GM12878 (cell line): ENCODE measurements around the gene STK38. TPM values are rescaled to one million over a fixed set of nuclear protein-coding genes. Genes with fewer than 3 reads are reported as not detected.

ENCODE experiments used
- ATAC-seq: fragments of 200-7000 bp; cut with Tn5 transposase; 3 replicates; pipeline ENCODE4 v1.9.1; 2020; ENCODE audit warnings: mild to moderate bottlenecking, moderate library complexity
- BruUV-seq: library from RNA; stranded (reverse); fragments of 400-500 nt; replicated peaks from 2 replicates; lab custom pipeline; 2021; lab: Mats Ljungman, UMichigan
- CTCF ChIA-PET: fragments of 300-600 bp; sonication (Branson Sonifier 250); formaldehyde crosslinking; extraction: SDS; loops from one replicate; lab custom pipeline; 2021; ENCODE audit warnings: inconsistent platforms; lab: Yijun Ruan, JAX
- POLR2A ChIA-PET: fragments of 350-600 bp; formaldehyde crosslinking; extraction: SDS; loops from one replicate; lab custom pipeline; 2021; ENCODE audit warnings: inconsistent platforms; lab: Charles Lee
- RAD21 ChIA-PET: fragments of 300-600 bp; sonication (Branson Sonifier 250); formaldehyde crosslinking; loops from one replicate; lab custom pipeline; 2023; ENCODE audit warnings: antibody characterized with exemption; ENCODE audit not compliant: unreplicated experiment; lab: Charles Lee
- SMC1A ChIA-PET: fragments of 300-600 bp; sonication (Branson Sonifier 250); formaldehyde crosslinking; loops from one replicate; lab custom pipeline; 2023; ENCODE audit not compliant: unreplicated experiment, uncharacterized antibody; lab: Charles Lee
- DNase-seq: peaks from one replicate; pipeline ENCODE4 v3.0.0-alpha.2; 2011; ENCODE audit warnings: low read depth, low spot score
- FAIRE-seq: peaks from 3 replicates; lab custom pipeline; 2011; peaks lifted over from hg19 to GRCh38; lab: Jason Lieb, UNC
- H2AFZ ChIP-seq: 2 replicates; pipeline ENCODE4 v1.6.0; 2011; ENCODE audit warnings: low read depth, low read length, control low read depth; ENCODE audit not compliant: control insufficient read depth
- H3K27ac ChIP-seq: 2 replicates; pipeline ENCODE4 v1.5.1; 2011; ENCODE audit warnings: control low read depth; ENCODE audit not compliant: control insufficient read depth, insufficient read depth
- H3K27me3 ChIP-seq, 2 experiments: replicated peaks in 1 of 2; 2 replicates each; pipeline versions ENCODE4 v1.6.0 to v1.6.1; 2011; ENCODE audit warnings: low read length in 1 of 2; ENCODE audit not compliant: control insufficient read depth in 2 of 2, insufficient read depth in 2 of 2
- H3K36me3 ChIP-seq, 2 experiments: 2 replicates each; pipeline ENCODE4 v1.5.1; 2011; ENCODE audit warnings: low read length in 1 of 2; ENCODE audit not compliant: control insufficient read depth in 2 of 2, insufficient read depth in 2 of 2
- H3K4me1 ChIP-seq: 2 replicates; pipeline ENCODE4 v1.6.1; 2011; ENCODE audit warnings: mild to moderate bottlenecking, low read length, moderate library complexity, mixed read lengths; ENCODE audit not compliant: control insufficient read depth, insufficient read depth
- H3K4me2 ChIP-seq: 2 replicates; pipeline ENCODE4 v1.6.0; 2011; ENCODE audit warnings: control low read depth; ENCODE audit not compliant: control insufficient read depth, insufficient read depth
- H3K4me3 ChIP-seq: fragments of 200-600 bp; sonication (generic); 2 replicates; pipeline ENCODE4 v1.5.1; 2016
- H3K79me2 ChIP-seq: 2 replicates; pipeline ENCODE4 v1.6.0; 2011; ENCODE audit warnings: low read length; ENCODE audit not compliant: control insufficient read depth, insufficient read depth
- H3K9ac ChIP-seq: 2 replicates; pipeline ENCODE4 v1.8.0; 2011; ENCODE audit warnings: low read length, control low read depth, mixed read lengths; ENCODE audit not compliant: control insufficient read depth, insufficient read depth
- H3K9me3 ChIP-seq: replicated peaks from 3 replicates; pipeline ENCODE4 v1.5.1; 2011; ENCODE audit warnings: mild to moderate bottlenecking, low read length; ENCODE audit not compliant: control insufficient read depth, insufficient read depth
- H4K20me1 ChIP-seq: 2 replicates; pipeline ENCODE4 v1.6.0; 2011; ENCODE audit not compliant: control insufficient read depth, insufficient read depth
- CBFB ChIP-seq: IDR thresholded peaks from 2 replicates; pipeline ENCODE4 v1.6.1; 2016; ENCODE audit warnings: antibody characterized with exemption, low read depth
- CREM ChIP-seq: IDR thresholded peaks from 2 replicates; pipeline ENCODE4 v1.6.1; 2014; ENCODE audit warnings: antibody characterized with exemption, low read depth
- HDAC6 ChIP-seq: fragments of 200-600 bp; sonication (generic); IDR thresholded peaks from one replicate; pipeline ENCODE4 v1.8.0; 2017; ENCODE audit warnings: antibody characterized with exemption; ENCODE audit not compliant: unreplicated experiment
- MXI1 ChIP-seq: fragments of 150-350 bp; IDR thresholded peaks from 2 replicates; pipeline ENCODE4 v1.6.1; 2011; ENCODE audit warnings: low read depth, mild to moderate bottlenecking, inconsistent platforms, low read length, improper control_type of control experiment
- NFIC ChIP-seq: IDR thresholded peaks from 2 replicates; pipeline ENCODE4 v1.6.1; 2012; ENCODE audit warnings: low read depth, mild to moderate bottlenecking, inconsistent platforms, low read length, moderate library complexity
- RELB ChIP-seq: fragments of 450-650 bp; IDR thresholded peaks from 2 replicates; pipeline ENCODE4 v1.6.1; 2017; ENCODE audit warnings: low read depth, mild to moderate bottlenecking, moderate library complexity
- RUNX3 ChIP-seq: IDR thresholded peaks from 2 replicates; pipeline ENCODE4 v1.6.1; 2012; ENCODE audit warnings: low read length, inconsistent platforms
- ZNF384 ChIP-seq: IDR thresholded peaks from 2 replicates; pipeline ENCODE4 v1.6.1; 2012; ENCODE audit warnings: low read depth, mild to moderate bottlenecking, low read length, improper control_type of control experiment, borderline replicate concordance
- WGBS: methylation state at CpG from one replicate; pipeline ENCODE4 v1.1.6; 2016; ENCODE audit warnings: low lambda C conversion rate; ENCODE audit not compliant: insufficient replicate concordance, insufficient coverage; ENCODE audit errors: missing lambda C conversion rate; 5-methylcytosine and 5-hydroxymethylcytosine counted together
- in situ Hi-C: fragments of 300-500 bp; cut with MboI; formaldehyde crosslinking; loops from 9 replicates; pipeline ENCODE4 v1.14.3; 2018; ENCODE audit warnings: mixed read lengths
- intact Hi-C: fragments of 100-400 bp; cut with micrococcal nuclease; formaldehyde crosslinking; loops from one replicate; pipeline ENCODE4 v1.14.2; 2022; ENCODE audit not compliant: unreplicated experiment
- polyA plus RNA-seq, 11 experiments: library from polyadenylated mRNA; depleted of rRNA in 4 of 11; unstranded in 6 of 11; stranded (reverse) in 5 of 11; fragments of >200 nt; fragmentation: Nextera tagmentation in 4 of 11; fragmentation: Illumina TruSeq in 1 of 11; extraction: Ambion mirVana in 4 of 11; extraction: Trizol in 1 of 11; gene quantifications; 1 replicate in 1 of 11; 2 replicates in 10 of 11; pipeline versions ENCODE4 v1.2.1 to v1.2.3, GENCODE V29; 2011 to 2016; ENCODE audit warnings: inconsistent platforms in 2 of 11, missing spikeins in 2 of 11, low read depth in 1 of 11
- total RNA-seq, 4 experiments: library from RNA; depleted of rRNA in 3 of 4; stranded (reverse); fragments of >200 nt in 3 of 4; fragmentation: Illumina TruSeq in 1 of 4; extraction: Trizol in 1 of 4; gene quantifications; 2 replicates each; pipeline versions ENCODE4 v1.2.1 to v1.2.3, GENCODE V29; 2013 to 2021
- TF ChIP-seq, protein P1 (sequence below): fragments of 450-650 bp; IDR thresholded peaks from 2 replicates; pipeline ENCODE4 v1.6.1; 2017; ENCODE audit warnings: mild to moderate bottlenecking, low read depth, inconsistent platforms; ENCODE audit not compliant: poor library complexity, severe bottlenecking

The STK38 gene
- total and polyA plus RNA-seq, 10 of the 15 experiments (the other 5 are each of a cell fraction or from before 2014, with no cell fraction given): 4.1 to 18.7 (median 13.6) TPM

GRCh38 chr6:36544228-36544627 is 3.1 kb downstream of the STK38 start:
- Histone ChIP-seq H3K27ac (peak overlapping the region; percentile 5; the same call in 1 of the 2 replicates), H3K4me2 (peak overlapping the region; percentile 73), H3K36me3 (peaks cover 0 to 13% of the 10 kb centered on the region in 2 experiments; a peak in 2 of 4 replicates), H3K4me3 (peak overlapping the region; percentile 23; the same call in 1 of the 2 replicates), H4K20me1 (no peaks in the 10 kb centered on the region), H3K27me3 (no peaks in the 10 kb centered on the region), H3K9me3 (no peaks in the 10 kb centered on the region), H3K4me1 (peaks cover 16% of the 10 kb centered on the region), H2AFZ (no peak overlapping the region), H3K9ac (peak overlapping the region; percentile 15; the same call in 1 of the 2 replicates), H3K79me2 (peaks cover 39% of the 10 kb centered on the region)
- POLR2A ChIA-PET: interaction anchor here (0.8 to 2.0 kb wide), 7 partner anchors 24 to 96 kb away, joined by 3 to 14 read pairs (median 3); partner anchors contain the start of gene SRSF3
- in situ Hi-C loops: no loop called here
- RAD21 ChIA-PET: interaction anchor here (0.9 to 2.1 kb wide), 6 partner anchors 28 to 121 kb away, joined by 3 to 7 read pairs (median 5); no protein-coding TSS in a partner anchor
- DNase-seq: no peak
- FAIRE-seq: no peak
- SMC1A ChIA-PET: interaction anchor here (1.0 to 4.5 kb wide), 9 partner anchors 10 to 158 kb away, joined by 3 to 19 read pairs (median 4); no protein-coding TSS in a partner anchor
- BruUV-seq: no TSS peak
- WGBS: 45% methylated on average over 1 of the region's 1 CpG
- CTCF ChIA-PET: interaction anchor here (0.6 to 2.4 kb wide), 8 partner anchors 8 to 181 kb away, joined by 3 to 9 read pairs (median 3); no protein-coding TSS in a partner anchor
- no peak for ATAC-seq
- intact Hi-C loops: no loop called here
- TF ChIP-seq CREM: 0 out of 2 replicates have a peak, but pooled peaks have one; percentile 18
- TF ChIP-seq, protein P1, sequence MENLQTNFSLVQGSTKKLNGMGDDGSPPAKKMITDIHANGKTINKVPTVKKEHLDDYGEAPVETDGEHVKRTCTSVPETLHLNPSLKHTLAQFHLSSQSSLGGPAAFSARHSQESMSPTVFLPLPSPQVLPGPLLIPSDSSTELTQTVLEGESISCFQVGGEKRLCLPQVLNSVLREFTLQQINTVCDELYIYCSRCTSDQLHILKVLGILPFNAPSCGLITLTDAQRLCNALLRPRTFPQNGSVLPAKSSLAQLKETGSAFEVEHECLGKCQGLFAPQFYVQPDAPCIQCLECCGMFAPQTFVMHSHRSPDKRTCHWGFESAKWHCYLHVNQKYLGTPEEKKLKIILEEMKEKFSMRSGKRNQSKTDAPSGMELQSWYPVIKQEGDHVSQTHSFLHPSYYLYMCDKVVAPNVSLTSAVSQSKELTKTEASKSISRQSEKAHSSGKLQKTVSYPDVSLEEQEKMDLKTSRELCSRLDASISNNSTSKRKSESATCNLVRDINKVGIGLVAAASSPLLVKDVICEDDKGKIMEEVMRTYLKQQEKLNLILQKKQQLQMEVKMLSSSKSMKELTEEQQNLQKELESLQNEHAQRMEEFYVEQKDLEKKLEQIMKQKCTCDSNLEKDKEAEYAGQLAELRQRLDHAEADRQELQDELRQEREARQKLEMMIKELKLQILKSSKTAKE: peak; percentile 45
- peak; percentile 74; the same call in 1 of the 2 replicates for TF ChIP-seq MXI1
- peak; percentile 82 for TF ChIP-seq ZNF384
- no peak for TF ChIP-seq HDAC6
- 0 out of 2 replicates have a peak, but pooled peaks have one; percentile 22 for TF ChIP-seq RELB
- TF ChIP-seq NFIC: no peak
- TF ChIP-seq RUNX3: peak; percentile 91
- peak; percentile 23; the same call in 1 of the 2 replicates for TF ChIP-seq CBFB
